Middle frontal gyrus (tissue), 1 donor: ENCODE data around the gene HOXA10.

Source experiments
- DNase-seq: peaks from one replicate; pipeline ENCODE4 v3.0.0-alpha.2; 2015; ENCODE audit warnings: low spot score; ENCODE audit errors: extremely low spot score

HOXA10 gene

GRCh38 chr7:27146491-27147198 lies 27.5 kb downstream of the HOXA10 start:
- no peak for DNase-seq

- DNase-seq: no peak
Observed at GRCh38 chr7:27145914-27146412, 28.2 kb downstream of the HOXA10 start.

DNA sequence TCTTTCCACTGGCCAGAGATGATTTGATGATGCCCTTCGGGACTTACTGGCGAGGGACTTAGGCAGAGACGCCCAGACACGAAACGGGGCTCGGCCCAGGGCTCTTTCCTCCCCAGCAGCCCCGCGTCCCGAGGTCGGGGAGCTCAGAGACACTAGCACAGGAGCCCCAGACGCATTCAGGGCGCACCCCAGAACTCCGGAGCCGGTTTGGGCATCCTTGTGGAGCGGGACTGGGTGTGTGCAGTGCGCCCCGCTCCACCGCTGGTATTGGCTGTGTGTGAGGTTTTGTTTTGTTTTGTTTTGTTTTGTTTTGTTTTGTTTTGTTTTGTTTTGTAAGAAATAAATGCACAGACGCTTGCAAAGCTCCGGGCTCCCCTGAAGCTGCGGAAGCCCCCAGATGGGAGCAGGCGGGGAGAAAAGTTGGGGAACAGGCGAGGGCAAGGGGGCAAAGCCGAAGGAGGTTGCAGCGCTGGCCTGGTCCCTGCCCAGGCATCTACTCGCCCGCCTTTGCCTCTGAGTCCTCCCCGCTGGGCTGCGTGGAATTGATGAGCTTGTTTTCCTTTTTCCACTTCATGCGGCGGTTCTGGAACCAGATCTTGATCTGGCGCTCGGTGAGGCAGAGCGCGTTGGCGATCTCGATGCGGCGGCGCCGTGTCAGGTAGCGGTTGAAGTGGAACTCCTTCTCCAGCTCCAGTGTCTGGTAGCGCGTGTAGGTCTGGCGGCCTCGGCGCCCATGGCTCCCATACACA lies 28.8 kb downstream of the HOXA10 start:
- no peak for DNase-seq

DNA sequence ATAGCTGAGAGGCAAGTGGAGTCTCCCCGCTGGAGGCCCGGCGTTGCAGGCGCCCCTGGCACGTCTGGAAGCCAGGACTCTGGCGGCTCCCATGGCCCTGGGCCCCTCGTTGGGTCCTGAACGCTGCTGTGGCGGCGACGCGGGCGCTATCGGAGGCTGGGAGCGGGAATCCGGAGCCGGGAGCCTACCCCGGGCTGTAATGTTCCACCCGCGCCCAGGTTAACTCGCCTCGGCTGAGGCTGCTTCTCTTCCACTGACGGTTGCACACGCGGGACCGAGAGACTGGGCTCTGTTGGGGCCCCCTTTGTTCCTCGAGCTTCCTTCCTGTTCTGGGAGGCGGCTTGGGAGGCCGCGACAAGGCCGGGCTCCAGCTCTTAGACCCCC lies 29.3 kb downstream of the HOXA10 start:
- no peak for DNase-seq

DNA sequence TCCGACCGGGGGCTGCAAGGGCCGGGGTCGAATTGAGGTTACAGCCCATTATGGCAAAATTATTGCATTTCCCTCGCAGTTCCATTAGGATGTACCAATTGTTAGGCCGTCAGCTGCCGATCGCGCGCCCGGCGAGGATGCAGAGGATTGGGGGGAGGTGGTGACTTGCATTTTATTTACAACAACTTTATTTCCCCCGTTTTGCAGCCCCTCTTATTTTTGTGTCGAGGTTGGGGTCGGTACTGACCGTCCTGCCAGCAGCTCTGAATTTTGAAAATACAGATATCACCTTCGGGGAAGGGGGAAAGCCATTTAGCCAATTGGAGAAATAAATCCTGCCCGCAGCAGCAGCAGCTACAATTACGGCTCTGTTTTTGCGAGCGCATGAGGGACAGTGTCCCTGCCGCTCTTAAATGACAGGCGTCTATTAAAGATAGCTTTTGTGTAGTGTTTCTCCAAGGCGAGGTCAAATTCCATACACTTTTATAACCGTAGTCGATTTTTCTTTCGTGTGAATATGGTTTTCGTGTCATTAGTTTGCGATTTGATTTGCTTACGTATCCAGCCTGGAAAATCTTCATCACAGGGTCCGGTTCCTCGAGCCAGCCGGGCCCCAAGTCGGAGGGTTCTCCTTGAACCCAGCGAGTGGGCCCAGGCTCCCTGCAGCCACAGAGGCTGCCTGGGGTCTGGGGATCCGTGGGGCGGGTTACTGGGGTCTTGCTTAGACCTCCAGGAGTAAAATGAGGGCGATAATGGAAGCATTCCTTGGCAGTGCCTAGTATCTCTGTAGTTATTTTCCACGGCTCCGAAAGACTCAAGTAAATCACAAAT lies 30.0 kb downstream of the HOXA10 start:
- DNase-seq: no peak

DNA sequence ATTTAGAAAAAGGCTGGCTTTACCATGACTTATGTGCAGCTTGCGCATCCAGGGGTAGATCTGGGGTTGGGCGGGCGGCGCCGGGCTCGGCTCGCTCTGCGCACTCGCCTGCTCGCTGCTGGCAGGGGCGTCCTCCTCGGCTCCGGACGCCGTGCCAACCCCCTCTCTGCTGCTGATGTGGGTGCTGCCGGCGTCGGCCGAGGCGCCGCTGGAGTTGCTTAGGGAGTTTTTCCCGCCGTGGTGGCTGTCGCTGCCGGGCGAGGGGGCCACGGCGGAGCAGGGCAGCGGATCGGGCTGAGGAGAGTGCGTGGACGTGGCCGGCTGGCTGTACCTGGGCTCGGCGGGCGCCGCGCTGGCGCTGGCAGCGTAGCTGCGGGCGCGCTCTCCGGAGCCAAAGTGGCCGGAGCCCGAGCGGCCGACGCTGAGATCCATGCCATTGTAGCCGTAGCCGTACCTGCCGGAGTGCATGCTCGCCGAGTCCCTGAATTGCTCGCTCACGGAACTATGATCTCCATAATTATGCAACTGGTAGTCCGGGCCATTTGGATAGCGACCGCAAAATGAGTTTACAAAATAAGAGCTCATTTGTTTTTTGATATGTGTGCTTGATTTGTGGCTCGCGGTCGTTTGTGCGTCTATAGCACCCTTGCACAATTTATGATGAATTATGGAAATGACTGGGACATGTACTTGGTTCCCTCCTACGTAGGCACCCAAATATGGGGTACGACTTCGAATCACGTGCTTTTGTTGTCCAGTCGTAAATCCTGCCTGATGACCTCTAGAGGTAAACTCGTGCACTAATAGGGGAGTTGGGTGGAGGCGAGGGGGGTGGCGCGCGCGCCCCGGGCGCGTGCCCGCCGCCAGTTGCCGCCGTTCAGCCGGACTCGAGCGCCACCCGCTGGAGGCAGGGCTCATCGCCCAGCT lies 30.8 kb downstream of the HOXA10 start, which contains the start of gene HOXA5:
TSS of gene HOXA5 (minus strand) at position 659 of the 927 bp plus-strand sequence. CDS start at position 585, 74 bp downstream.
- DNase-seq: no peak

DNA sequence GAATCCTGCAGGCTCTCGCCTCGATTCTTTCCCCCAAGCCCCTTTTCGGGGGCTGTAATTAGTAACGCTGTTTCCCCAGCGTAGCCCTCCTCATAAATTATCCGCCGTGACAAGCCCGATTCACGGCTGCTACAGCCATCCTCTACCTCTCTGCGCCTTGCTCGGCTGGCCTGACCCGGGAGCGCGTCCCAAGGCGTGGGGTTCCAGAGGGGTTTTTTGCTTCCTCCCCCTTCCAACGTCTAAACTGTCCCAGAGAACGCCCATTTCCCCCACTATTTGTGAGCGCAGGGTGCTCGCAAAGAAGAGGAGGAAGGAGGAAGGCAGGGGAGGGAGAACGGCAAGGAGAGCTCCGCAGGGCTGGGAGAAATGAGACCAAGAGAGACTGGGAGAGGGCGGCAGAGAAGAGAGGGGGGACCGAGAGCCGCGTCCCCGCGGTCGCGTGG lies 31.5 kb downstream of the HOXA10 start:
- no peak for DNase-seq

- DNase-seq: no peak
Observed at GRCh38 chr7:27141923-27142579, 32.1 kb downstream of the HOXA10 start.

GRCh38 chr7:27141137-27141922 lies 32.8 kb downstream of the HOXA10 start:
- no peak for DNase-seq

GRCh38 chr7:27140126-27140857 lies 33.8 kb downstream of the HOXA10 start:
- no peak for DNase-seq

DNA sequence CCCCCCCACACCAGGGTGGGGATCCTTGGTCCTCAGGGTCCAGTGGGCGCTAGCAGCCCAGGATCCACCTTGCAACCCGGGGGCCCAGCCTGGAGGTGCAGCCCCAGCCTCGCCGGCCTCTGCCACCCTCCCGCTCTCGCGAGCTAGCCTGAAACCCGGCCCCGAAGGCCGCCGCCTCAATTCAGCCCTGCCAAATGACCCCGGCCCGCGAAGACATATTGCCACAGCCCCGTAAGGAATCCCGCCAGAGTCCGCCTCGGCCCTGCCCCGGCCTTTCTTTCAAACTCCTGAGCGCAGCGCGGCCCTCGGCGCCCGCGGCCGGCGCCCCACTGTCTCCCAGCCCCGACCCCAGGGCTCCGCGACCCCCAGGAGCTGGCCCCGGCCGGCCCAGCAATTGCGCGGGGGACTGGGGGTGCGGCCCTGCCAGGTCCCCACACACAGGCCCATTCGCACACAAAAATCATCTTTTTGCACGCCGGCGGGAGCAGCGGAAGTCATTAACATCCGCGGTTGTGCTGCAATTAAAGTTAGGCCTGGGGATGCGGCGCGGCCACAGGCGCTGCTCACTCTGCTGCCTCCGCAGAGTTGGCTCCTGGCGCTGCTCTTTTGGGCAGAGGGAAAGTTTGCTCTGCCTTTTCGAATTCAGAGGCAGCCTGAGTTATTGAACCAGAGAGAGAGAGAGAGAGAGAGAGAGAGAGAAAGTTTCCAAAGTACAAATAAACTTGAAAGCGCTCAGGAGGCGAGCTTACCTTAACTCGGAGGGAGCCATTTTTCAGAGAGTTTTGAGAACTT lies 34.6 kb downstream of the HOXA10 start:
- DNase-seq: no peak

GRCh38 chr7:27138985-27139333 lies 35.2 kb downstream of the HOXA10 start:
- DNase-seq: no peak

DNA sequence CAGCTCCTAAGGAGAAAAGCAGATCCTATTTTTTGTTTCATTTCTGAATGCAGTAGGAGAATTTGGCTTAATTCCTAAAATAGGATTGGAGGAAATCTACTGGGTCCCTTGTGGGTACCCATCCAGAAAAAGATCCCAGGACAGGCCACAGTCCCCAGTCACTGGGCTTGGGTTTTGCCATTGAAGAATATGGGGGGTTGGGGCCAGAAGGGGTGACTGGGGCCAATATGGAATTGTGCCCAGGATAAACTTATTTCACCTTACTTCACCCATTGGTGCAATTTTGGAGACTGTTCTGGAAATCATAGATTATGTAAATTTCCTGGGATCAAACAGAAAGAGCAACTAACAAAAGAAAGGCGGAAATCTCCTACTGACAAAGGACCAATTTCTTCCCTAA lies 35.6 kb downstream of the HOXA10 start:
- DNase-seq: no peak

GRCh38 chr7:27137640-27138315 lies 36.3 kb downstream of the HOXA10 start:
- DNase-seq: no peak

DNA sequence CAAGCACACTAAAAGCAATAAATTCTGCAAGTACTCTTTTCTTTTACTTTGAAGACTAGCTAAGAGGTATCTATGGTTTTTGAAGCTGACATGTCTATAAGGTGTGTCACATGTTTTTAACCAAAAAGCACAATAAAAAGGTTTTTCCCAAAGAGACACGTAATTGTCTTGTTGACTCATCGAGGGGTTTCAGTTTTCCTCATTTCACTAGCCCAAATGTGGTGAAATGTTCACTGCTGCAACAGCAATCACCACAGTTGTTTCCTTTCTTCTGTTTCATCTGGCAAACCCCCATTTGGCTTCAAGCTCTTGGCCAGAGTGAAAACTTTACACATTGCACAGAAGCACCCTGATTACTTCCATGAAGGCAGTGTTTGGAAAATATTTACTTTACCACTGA lies 39.7 kb downstream of the HOXA10 start:
- DNase-seq: no peak

GRCh38 chr7:27133409-27134231 lies 40.5 kb downstream of the HOXA10 start:
- no peak for DNase-seq
